KMS-11 (cell line): ENCODE measurements around the gene DMD.

Source experiments
- H2AFZ ChIP-seq: fragments of 200-600 bp; sonication (generic); 2 replicates; pipeline ENCODE4 v1.6.1; 2016; ENCODE audit warnings: antibody characterized with exemption, mixed run types, low read depth
- H3K27ac ChIP-seq: fragments of 200-600 bp; sonication (generic); 2 replicates; pipeline ENCODE4 v1.6.1; 2016; ENCODE audit warnings: mild to moderate bottlenecking, mixed run types
- H3K27me3 ChIP-seq: fragments of 200-600 bp; sonication (generic); 2 replicates; pipeline ENCODE4 v1.6.1; 2017; ENCODE audit warnings: mild to moderate bottlenecking, low read depth, mixed run types, moderate library complexity; ENCODE audit not compliant: insufficient read depth
- H3K36me3 ChIP-seq: fragments of 200-600 bp; sonication (generic); 2 replicates; pipeline ENCODE4 v1.6.1; 2017; ENCODE audit warnings: mild to moderate bottlenecking, mixed run types; ENCODE audit not compliant: insufficient read depth
- H3K4me1 ChIP-seq: fragments of 200-600 bp; sonication (generic); 2 replicates; pipeline ENCODE4 v1.6.1; 2016; ENCODE audit warnings: mild to moderate bottlenecking, low read depth, mixed run types; ENCODE audit not compliant: poor library complexity, severe bottlenecking
- H3K4me2 ChIP-seq: fragments of 200-600 bp; sonication (generic); 2 replicates; pipeline ENCODE4 v1.7.0; 2016; ENCODE audit warnings: mild to moderate bottlenecking, mixed run types
- H3K4me3 ChIP-seq: fragments of 200-600 bp; sonication (generic); IDR thresholded peaks from 2 replicates; pipeline ENCODE4 v1.6.1; 2017; ENCODE audit warnings: low read depth, low read length, mixed read lengths; ENCODE audit not compliant: insufficient read depth
- H3K79me2 ChIP-seq: fragments of 200-600 bp; sonication (generic); 2 replicates; pipeline ENCODE4 v1.6.1; 2016; ENCODE audit warnings: low read depth, mixed run types; ENCODE audit not compliant: insufficient read depth
- H3K9ac ChIP-seq: fragments of 200-600 bp; sonication (generic); 2 replicates; pipeline ENCODE4 v1.6.1; 2016; ENCODE audit warnings: mild to moderate bottlenecking, mixed run types
- H4K20me1 ChIP-seq: fragments of 200-600 bp; sonication (generic); 2 replicates; pipeline ENCODE4 v1.6.1; 2016; ENCODE audit warnings: mild to moderate bottlenecking, mixed run types; ENCODE audit not compliant: insufficient read depth
- TF ChIP-seq, protein P1 (sequence below): fragments of 200-600 bp; sonication (generic); conservative IDR thresholded peaks from 2 replicates; pipeline ENCODE4 v1.6.1; 2017; ENCODE audit warnings: low read depth, mild to moderate bottlenecking, antibody characterized with exemption, low read length, moderate library complexity, mixed read lengths

Gene DMD

DNA sequence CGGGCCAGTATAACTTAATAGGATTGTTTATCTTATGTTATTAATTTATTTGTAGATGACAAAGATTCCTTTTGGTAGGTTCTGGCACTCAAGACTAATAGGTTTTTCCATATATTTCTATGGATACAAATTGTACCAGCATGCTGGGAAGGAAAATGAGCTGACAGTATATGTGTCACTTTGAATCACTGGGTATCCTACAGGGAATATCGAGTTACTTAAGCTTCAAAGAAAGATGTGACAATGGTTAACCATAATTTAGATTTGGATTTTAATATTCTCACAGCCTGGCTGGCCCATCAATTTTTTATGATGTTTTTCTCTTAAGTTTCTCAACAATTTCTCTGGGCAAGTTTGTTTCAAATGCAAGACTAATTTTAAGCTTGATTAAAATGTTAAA lies 1640.7 kb downstream of the DMD start:
- Histone ChIP-seq H3K9ac (no peak overlapping the region), H3K4me2 (no peak overlapping the region), H3K4me1 (no peaks in the 10 kb centered on the region), H4K20me1 (no peaks in the 10 kb centered on the region), H3K27ac (no peak overlapping the region), H3K4me3 (no peak overlapping the region), H3K36me3 (no peaks in the 10 kb centered on the region), H2AFZ (no peak overlapping the region), H3K79me2 (no peaks in the 10 kb centered on the region), H3K27me3 (no peaks in the 10 kb centered on the region)
- TF ChIP-seq, protein P1, sequence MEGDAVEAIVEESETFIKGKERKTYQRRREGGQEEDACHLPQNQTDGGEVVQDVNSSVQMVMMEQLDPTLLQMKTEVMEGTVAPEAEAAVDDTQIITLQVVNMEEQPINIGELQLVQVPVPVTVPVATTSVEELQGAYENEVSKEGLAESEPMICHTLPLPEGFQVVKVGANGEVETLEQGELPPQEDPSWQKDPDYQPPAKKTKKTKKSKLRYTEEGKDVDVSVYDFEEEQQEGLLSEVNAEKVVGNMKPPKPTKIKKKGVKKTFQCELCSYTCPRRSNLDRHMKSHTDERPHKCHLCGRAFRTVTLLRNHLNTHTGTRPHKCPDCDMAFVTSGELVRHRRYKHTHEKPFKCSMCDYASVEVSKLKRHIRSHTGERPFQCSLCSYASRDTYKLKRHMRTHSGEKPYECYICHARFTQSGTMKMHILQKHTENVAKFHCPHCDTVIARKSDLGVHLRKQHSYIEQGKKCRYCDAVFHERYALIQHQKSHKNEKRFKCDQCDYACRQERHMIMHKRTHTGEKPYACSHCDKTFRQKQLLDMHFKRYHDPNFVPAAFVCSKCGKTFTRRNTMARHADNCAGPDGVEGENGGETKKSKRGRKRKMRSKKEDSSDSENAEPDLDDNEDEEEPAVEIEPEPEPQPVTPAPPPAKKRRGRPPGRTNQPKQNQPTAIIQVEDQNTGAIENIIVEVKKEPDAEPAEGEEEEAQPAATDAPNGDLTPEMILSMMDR: no peak

GRCh38 chrX:31563792-31564191 lies 1647.6 kb downstream of the DMD start:
- TF ChIP-seq, protein P1: no peak
- no peak overlapping the region for H3K27ac ChIP-seq
- no peaks in the 10 kb centered on the region for H3K79me2 ChIP-seq
- H3K27me3 ChIP-seq: no peaks in the 10 kb centered on the region
- H4K20me1 ChIP-seq: no peaks in the 10 kb centered on the region
- no peak overlapping the region for H2AFZ ChIP-seq
- no peak overlapping the region for H3K4me3 ChIP-seq
- H3K4me1 ChIP-seq: no peaks in the 10 kb centered on the region
- no peak overlapping the region for H3K4me2 ChIP-seq
- H3K36me3 ChIP-seq: no peaks in the 10 kb centered on the region
- no peak overlapping the region for H3K9ac ChIP-seq

GRCh38 chrX:31555506-31555905 lies 1655.8 kb downstream of the DMD start:
- no peak overlapping the region for H3K4me3 ChIP-seq
- no peak overlapping the region for H2AFZ ChIP-seq
- H3K27ac ChIP-seq: no peak overlapping the region
- H3K36me3 ChIP-seq: no peaks in the 10 kb centered on the region
- no peaks in the 10 kb centered on the region for H4K20me1 ChIP-seq
- no peak overlapping the region for H3K9ac ChIP-seq
- no peaks in the 10 kb centered on the region for H3K27me3 ChIP-seq
- TF ChIP-seq, protein P1: no peak
- H3K4me1 ChIP-seq: no peaks in the 10 kb centered on the region
- no peaks in the 10 kb centered on the region for H3K79me2 ChIP-seq
- no peak overlapping the region for H3K4me2 ChIP-seq

DNA sequence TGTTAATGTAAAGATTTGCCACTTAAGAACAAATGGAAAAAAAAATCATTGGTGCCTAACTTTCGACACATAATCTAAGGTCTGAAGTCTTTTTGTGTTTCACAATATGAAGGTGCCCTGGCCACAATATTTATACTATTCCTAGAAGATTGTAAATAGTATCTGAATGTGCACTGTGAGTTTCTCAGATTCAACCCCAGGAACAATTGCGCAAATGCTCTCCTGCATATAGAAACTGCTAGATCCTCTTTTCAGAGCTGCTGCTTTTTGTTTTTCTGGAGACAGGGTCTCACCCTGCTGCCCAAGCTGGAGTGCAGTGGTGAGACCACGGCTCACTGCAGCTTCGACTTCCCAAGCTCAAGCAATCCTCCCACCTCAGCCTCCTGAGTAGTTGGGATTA lies 1659.4 kb downstream of the DMD start:
- Histone ChIP-seq H3K4me3 (no peak overlapping the region), H3K9ac (no peak overlapping the region), H3K4me2 (no peak overlapping the region), H3K79me2 (no peaks in the 10 kb centered on the region), H3K27me3 (no peaks in the 10 kb centered on the region), H3K36me3 (no peaks in the 10 kb centered on the region), H2AFZ (no peak overlapping the region), H3K4me1 (no peaks in the 10 kb centered on the region), H4K20me1 (no peaks in the 10 kb centered on the region), H3K27ac (no peak overlapping the region)
- TF ChIP-seq, protein P1: no peak
